HepG2 (cell line): ENCODE data around the gene LCLAT1. TPM values are rescaled to one million over a fixed set of nuclear protein-coding genes. Genes with fewer than 3 reads are reported as not detected.
A peak's percentile ranks its signal among the peaks of the same experiment; 100 is the strongest.

Experiments used
- ATAC-seq: fragments of 200-7000 bp; cut with Tn5 transposase; 3 replicates; pipeline ENCODE4 v1.9.1; 2020; ENCODE audit warnings: mild to moderate bottlenecking, moderate library complexity
- BruUV-seq: library from RNA; stranded (reverse); fragments of 400-500 nt; replicated peaks from 2 replicates; lab custom pipeline; 2021; lab: Mats Ljungman, UMichigan
- CTCF ChIA-PET: fragments of 300-600 bp; formaldehyde crosslinking; extraction: SDS; loops from one replicate; lab custom pipeline; 2021; ENCODE audit warnings: low total read pairs, inconsistent platforms, low intra/inter-chr PET ratio; lab: Yijun Ruan, JAX
- POLR2A ChIA-PET: fragments of 350-600 bp; sonication (Branson Sonifier 250); formaldehyde crosslinking; loops from one replicate; lab custom pipeline; 2020; ENCODE audit warnings: antibody characterized with exemption, inconsistent platforms; lab: Yijun Ruan, JAX
- DNase-seq: peaks from one replicate; pipeline ENCODE4 v3.0.0-alpha.2; 2015; ENCODE audit warnings: low spot score
- FAIRE-seq: peaks from 3 replicates; lab custom pipeline; 2011; peaks lifted over from hg19 to GRCh38; lab: Jason Lieb, UNC
- H2AFZ ChIP-seq: one replicate; pipeline ENCODE4 v1.6.1; 2011; ENCODE audit warnings: low read length, inconsistent platforms
- H3K27ac ChIP-seq: fragments of 300-600 bp; 3 replicates; pipeline ENCODE4 v1.8.0; 2011; ENCODE audit warnings: mixed run types, mild to moderate bottlenecking, mixed read lengths, low read length, inconsistent platforms; ENCODE audit not compliant: insufficient read depth; ENCODE audit errors: extremely low read length
- H3K27me3 ChIP-seq, 2 experiments: fragments of 200-600 bp in 1 of 2; 2 replicates in 1 of 2; 3 replicates in 1 of 2; pipeline versions ENCODE4 v1.6.0 to v1.8.0; 2011; ENCODE audit warnings: low read length in 2 of 2, mild to moderate bottlenecking in 2 of 2, moderate library complexity in 2 of 2, inconsistent platforms in 1 of 2; ENCODE audit not compliant: insufficient read depth in 2 of 2, control insufficient read depth in 1 of 2
- H3K36me3 ChIP-seq, 2 experiments: fragments of 200-600 bp in 1 of 2; replicated peaks in 1 of 2; 2 replicates in 1 of 2; 3 replicates in 1 of 2; pipeline versions ENCODE4 v1.5.1 to v1.8.0; 2011; ENCODE audit warnings: low read length in 2 of 2, inconsistent platforms in 1 of 2; ENCODE audit not compliant: insufficient read depth in 2 of 2, control insufficient read depth in 1 of 2
- H3K4me1 ChIP-seq: 2 replicates; pipeline ENCODE4 v1.5.1; 2012; ENCODE audit warnings: low read length, inconsistent platforms; ENCODE audit not compliant: insufficient read depth
- H3K4me2 ChIP-seq: 2 replicates; pipeline ENCODE4 v1.6.0; 2011; ENCODE audit warnings: low read depth, low read length, inconsistent platforms
- H3K4me3 ChIP-seq, 3 experiments: fragments of 200-600 bp in 1 of 3; sonication (generic), shearing (Covaris generic) in 1 of 3; replicated peaks in 1 of 3; 2 replicates each; pipeline ENCODE4 v1.5.1; 2011 to 2016; ENCODE audit warnings: low read length in 3 of 3, inconsistent platforms in 2 of 3, low read depth in 2 of 3, mild to moderate bottlenecking in 2 of 3, control low read depth in 1 of 3, mixed read lengths in 1 of 3; ENCODE audit not compliant: insufficient read depth in 1 of 3
- H3K79me2 ChIP-seq: one replicate; pipeline ENCODE4 v1.6.1; 2011; ENCODE audit warnings: low read length, inconsistent platforms; ENCODE audit not compliant: insufficient read depth
- H3K9ac ChIP-seq: 2 replicates; pipeline ENCODE4 v1.6.0; 2011; ENCODE audit warnings: mild to moderate bottlenecking, low read depth, low read length, inconsistent platforms; ENCODE audit not compliant: insufficient read depth
- H3K9me3 ChIP-seq: 2 replicates; pipeline ENCODE4 v1.5.1; 2012; ENCODE audit warnings: mild to moderate bottlenecking, low read length
- H4K20me1 ChIP-seq: 2 replicates; pipeline ENCODE4 v1.6.0; 2011; ENCODE audit warnings: inconsistent platforms, mild to moderate bottlenecking, low read length, moderate library complexity; ENCODE audit not compliant: insufficient read depth
- CEBPB ChIP-seq: IDR thresholded peaks from 2 replicates; pipeline ENCODE4 v1.6.1; 2011; ENCODE audit warnings: low read depth, low read length, improper control_type of control experiment, borderline replicate concordance
- FOXK1 ChIP-seq: sonication (generic); formaldehyde crosslinking; IDR thresholded peaks from 2 replicates; pipeline ENCODE4 v1.4.0; 2020; ENCODE audit warnings: low read depth, missing genetic modification reagents, borderline replicate concordance
- GLI4 ChIP-seq: sonication (generic); formaldehyde crosslinking; IDR thresholded peaks from 2 replicates; pipeline ENCODE4 v1.5.1; 2020; ENCODE audit warnings: missing genetic modification reagents, mild to moderate bottlenecking, moderate library complexity, borderline replicate concordance
- HNF4A ChIP-seq: sonication (generic); formaldehyde crosslinking; IDR thresholded peaks from 2 replicates; pipeline ENCODE4 v1.4.0; 2020; ENCODE audit warnings: missing genetic modification reagents
- SALL1 ChIP-seq: sonication (generic); formaldehyde crosslinking; IDR thresholded peaks from 2 replicates; pipeline ENCODE4 v1.8.0; 2022; ENCODE audit warnings: mild to moderate bottlenecking, missing genetic modification reagents
- SOX13 ChIP-seq, 3 experiments: fragments of 450-650 bp in 1 of 3; sonication (generic) in 1 of 3; formaldehyde crosslinking in 1 of 3; IDR thresholded peaks in 2 of 3; conservative IDR thresholded peaks in 1 of 3; 2 replicates each; pipeline versions ENCODE4 v1.5.0 to v1.6.1; 2016 to 2020; ENCODE audit warnings: antibody characterized with exemption in 1 of 3, mild to moderate bottlenecking in 1 of 3, missing compliant biosample characterization in 1 of 3, missing genetic modification reagents in 1 of 3, moderate library complexity in 1 of 3
- SP4 ChIP-seq: sonication (generic); formaldehyde crosslinking; IDR thresholded peaks from 2 replicates; pipeline ENCODE4 v1.8.1; 2023; ENCODE audit warnings: mild to moderate bottlenecking, missing genetic modification reagents
- TGIF2 ChIP-seq: IDR thresholded peaks from 2 replicates; pipeline ENCODE4 v1.6.1; 2016; ENCODE audit warnings: control low read depth, missing compliant biosample characterization
- ZFP37 ChIP-seq: sonication (generic); formaldehyde crosslinking; IDR thresholded peaks from 2 replicates; pipeline ENCODE4 v1.4.0; 2020; ENCODE audit warnings: missing genetic modification reagents, borderline replicate concordance
- ZNF207 ChIP-seq: fragments of 450-650 bp; IDR thresholded peaks from 2 replicates; pipeline ENCODE4 v1.6.1; 2016; ENCODE audit warnings: antibody characterized with exemption, borderline replicate concordance
- WGBS: methylation state at CpG from one replicate; pipeline ENCODE4 v1.1.6; 2017; ENCODE audit warnings: low lambda C conversion rate; 5-methylcytosine and 5-hydroxymethylcytosine counted together
- in situ Hi-C: cut with HindIII; loops from 2 replicates; pipeline ENCODE4 v1.10.0; 2017; ENCODE audit warnings: low pct_unique_long_range_greater_than_20kb; ENCODE audit not compliant: extremely low pct_ligation_motif_present
- intact Hi-C: fragments of 100-400 bp; cut with micrococcal nuclease; formaldehyde crosslinking; loops from one replicate; pipeline ENCODE4 v1.10.0; 2022; ENCODE audit not compliant: unreplicated experiment
- polyA plus RNA-seq, 8 experiments: library from polyadenylated mRNA; depleted of rRNA in 3 of 8; stranded (reverse) in 7 of 8; unstranded in 1 of 8; fragments of >200 nt; fragmentation: Illumina TruSeq in 4 of 8; extraction: Trizol in 4 of 8; gene quantifications; 2 replicates each; pipeline versions ENCODE4 v1.2.1 to v1.2.3, GENCODE V29; 2011 to 2016; ENCODE audit warnings: low read depth in 4 of 8, missing spikeins in 1 of 8, mixed read lengths in 1 of 8; ENCODE audit not compliant: insufficient read depth in 1 of 8
- total RNA-seq, 5 experiments: library from RNA; depleted of rRNA; stranded (reverse); fragments of >200 nt; fragmentation: Illumina TruSeq; extraction: Trizol; gene quantifications; 2 replicates each; pipeline ENCODE4 v1.2.3, GENCODE V29; 2016; ENCODE audit warnings: low read depth in 1 of 5
- TF ChIP-seq, protein P1 (sequence below): IDR thresholded peaks from 2 replicates; pipeline ENCODE4 v1.6.1; 2016; ENCODE audit warnings: low read depth, missing genetic modification reagents, missing compliant biosample characterization

Gene LCLAT1
- total and polyA plus RNA-seq, 2 of the 13 experiments (the other 11 are each of a cell fraction or from before 2014, with no cell fraction given): 18.0 to 28.0 TPM

DNA sequence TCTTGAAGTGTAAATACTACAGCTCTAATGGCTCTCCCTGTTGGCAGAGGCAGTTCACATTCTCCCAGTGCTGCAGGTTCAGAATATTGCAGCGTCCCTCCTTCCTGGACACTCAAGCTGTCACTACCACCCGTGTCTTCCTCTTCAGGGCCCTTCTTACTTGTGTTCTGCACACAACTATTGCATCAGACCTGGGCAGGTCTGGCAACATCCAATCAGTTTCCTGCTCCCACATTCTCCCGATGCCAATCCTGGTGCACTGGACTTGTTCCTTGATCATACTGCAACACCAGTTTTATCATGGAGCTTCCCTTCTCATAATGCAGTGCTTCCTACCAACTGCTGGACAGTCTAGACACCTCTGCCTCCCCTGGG is 198.7 kb downstream of the LCLAT1 start:
- Histone ChIP-seq H3K4me2 (no peak overlapping the region), H4K20me1 (no peaks in the 10 kb centered on the region), H2AFZ (no peak overlapping the region), H3K4me1 (peaks cover 5% of the 10 kb centered on the region; the same call in 1 of the 2 replicates), H3K4me3 (no peak overlapping the region), H3K9me3 (no peaks in the 10 kb centered on the region), H3K36me3 (peaks cover 0 to 8% of the 10 kb centered on the region in 2 experiments; a peak in 2 of 5 replicates), H3K27ac (no peak overlapping the region), H3K9ac (no peak overlapping the region), H3K79me2 (no peaks in the 10 kb centered on the region), H3K27me3 (no peaks in the 10 kb centered on the region; a peak in 2 of 5 replicates)
- ATAC-seq (no peak), DNase-seq (no peak), FAIRE-seq (no peak)
- TF ChIP-seq CEBPB (peak; percentile 67; the same call in 1 of the 2 replicates), ZNF207 (no peak)
- in situ Hi-C loops: no loop called here
- no TSS peak for BruUV-seq
- POLR2A ChIA-PET: no interaction called here
- WGBS: 53% methylated on average over 3 of the region's 3 CpGs
- CTCF ChIA-PET: no interaction called here
- intact Hi-C loops: no loop called here

DNA sequence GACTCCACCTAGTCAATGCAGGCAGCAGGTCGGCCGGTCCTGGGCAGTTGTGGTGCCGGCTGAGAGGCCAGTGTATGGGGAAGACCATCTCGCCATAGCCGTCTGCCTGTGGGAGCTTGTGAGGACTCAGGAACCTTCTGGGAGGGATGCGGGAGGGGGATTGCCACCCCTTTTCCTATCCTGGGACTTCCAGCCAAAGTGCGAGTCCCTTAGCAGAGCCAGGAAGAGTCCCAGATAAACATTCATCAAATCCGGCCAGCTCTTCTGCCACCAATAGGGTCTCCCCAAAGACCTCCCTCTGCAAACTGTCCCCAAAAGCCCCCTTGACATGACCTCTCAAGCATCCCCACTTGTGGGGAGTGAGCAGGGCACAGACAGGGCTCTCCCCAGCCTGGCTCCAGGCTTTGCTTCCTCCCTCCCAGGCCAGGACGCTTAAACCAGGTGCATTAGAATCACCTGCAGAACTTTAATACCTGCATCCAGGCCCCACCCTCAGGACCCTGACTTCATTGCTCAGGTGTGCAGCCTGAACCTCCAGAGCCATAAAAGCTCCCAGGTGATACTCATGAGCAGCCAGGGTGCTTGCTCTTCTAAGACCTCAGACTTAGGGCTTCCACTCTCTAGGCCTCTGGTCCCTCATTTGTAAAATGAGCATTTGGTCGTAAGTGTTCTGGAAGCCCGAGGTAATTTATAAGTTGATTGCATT is 200.9 kb downstream of the LCLAT1 start:
- no peaks in the 10 kb centered on the region for H3K79me2 ChIP-seq
- BruUV-seq: no TSS peak
- peaks cover 0 to 6% of the 10 kb centered on the region in 2 experiments; a peak in 3 of 5 replicates for H3K27me3 ChIP-seq
- H3K36me3 ChIP-seq: no peaks in the 10 kb centered on the region
- H3K9me3 ChIP-seq: no peaks in the 10 kb centered on the region
- no peak overlapping the region for H2AFZ ChIP-seq
- in situ Hi-C loops: no loop called here
- POLR2A ChIA-PET: no interaction called here
- no peak overlapping the region for H3K4me3 ChIP-seq
- peaks cover 5% of the 10 kb centered on the region; the same call in 1 of the 2 replicates for H3K4me1 ChIP-seq
- CTCF ChIA-PET: no interaction called here
- H4K20me1 ChIP-seq: no peaks in the 10 kb centered on the region
- no peak overlapping the region for H3K27ac ChIP-seq
- DNase-seq: no peak
- FAIRE-seq: no peak
- no peak overlapping the region for H3K4me2 ChIP-seq
- H3K9ac ChIP-seq: no peak overlapping the region
- 68% methylated on average over 11 of the region's 11 CpGs for WGBS
- intact Hi-C loops: no loop called here
- no peak; the same call in 2 of the 3 replicates for ATAC-seq
- TF ChIP-seq, protein P1, sequence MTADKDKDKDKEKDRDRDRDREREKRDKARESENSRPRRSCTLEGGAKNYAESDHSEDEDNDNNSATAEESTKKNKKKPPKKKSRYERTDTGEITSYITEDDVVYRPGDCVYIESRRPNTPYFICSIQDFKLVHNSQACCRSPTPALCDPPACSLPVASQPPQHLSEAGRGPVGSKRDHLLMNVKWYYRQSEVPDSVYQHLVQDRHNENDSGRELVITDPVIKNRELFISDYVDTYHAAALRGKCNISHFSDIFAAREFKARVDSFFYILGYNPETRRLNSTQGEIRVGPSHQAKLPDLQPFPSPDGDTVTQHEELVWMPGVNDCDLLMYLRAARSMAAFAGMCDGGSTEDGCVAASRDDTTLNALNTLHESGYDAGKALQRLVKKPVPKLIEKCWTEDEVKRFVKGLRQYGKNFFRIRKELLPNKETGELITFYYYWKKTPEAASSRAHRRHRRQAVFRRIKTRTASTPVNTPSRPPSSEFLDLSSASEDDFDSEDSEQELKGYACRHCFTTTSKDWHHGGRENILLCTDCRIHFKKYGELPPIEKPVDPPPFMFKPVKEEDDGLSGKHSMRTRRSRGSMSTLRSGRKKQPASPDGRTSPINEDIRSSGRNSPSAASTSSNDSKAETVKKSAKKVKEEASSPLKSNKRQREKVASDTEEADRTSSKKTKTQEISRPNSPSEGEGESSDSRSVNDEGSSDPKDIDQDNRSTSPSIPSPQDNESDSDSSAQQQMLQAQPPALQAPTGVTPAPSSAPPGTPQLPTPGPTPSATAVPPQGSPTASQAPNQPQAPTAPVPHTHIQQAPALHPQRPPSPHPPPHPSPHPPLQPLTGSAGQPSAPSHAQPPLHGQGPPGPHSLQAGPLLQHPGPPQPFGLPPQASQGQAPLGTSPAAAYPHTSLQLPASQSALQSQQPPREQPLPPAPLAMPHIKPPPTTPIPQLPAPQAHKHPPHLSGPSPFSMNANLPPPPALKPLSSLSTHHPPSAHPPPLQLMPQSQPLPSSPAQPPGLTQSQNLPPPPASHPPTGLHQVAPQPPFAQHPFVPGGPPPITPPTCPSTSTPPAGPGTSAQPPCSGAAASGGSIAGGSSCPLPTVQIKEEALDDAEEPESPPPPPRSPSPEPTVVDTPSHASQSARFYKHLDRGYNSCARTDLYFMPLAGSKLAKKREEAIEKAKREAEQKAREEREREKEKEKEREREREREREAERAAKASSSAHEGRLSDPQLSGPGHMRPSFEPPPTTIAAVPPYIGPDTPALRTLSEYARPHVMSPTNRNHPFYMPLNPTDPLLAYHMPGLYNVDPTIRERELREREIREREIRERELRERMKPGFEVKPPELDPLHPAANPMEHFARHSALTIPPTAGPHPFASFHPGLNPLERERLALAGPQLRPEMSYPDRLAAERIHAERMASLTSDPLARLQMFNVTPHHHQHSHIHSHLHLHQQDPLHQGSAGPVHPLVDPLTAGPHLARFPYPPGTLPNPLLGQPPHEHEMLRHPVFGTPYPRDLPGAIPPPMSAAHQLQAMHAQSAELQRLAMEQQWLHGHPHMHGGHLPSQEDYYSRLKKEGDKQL: no peak
- TF ChIP-seq FOXK1 (CRISPR knock-in tag) (no peak), HNF4A (no peak), SP4 (no peak), GLI4 (no peak), TGIF2 (CRISPR knock-in tag) (no peak), SALL1 (CRISPR knock-in tag) (no peak), SOX13 (IDR thresholded peaks at IDR 0.05) (no peak), SOX13 (CRISPR knock-in tag; conservative IDR thresholded peaks at IDR 0.05 in 1 of 2, IDR thresholded peaks at IDR 0.05 in 1 of 2) (no peak), ZFP37 (no peak)
